DND-41 (cell line): ENCODE measurements around the gene TBC1D32.

ENCODE experiments used
- CTCF ChIP-seq: IDR thresholded peaks from 2 replicates; pipeline ENCODE4 v1.5.1; 2012; ENCODE audit warnings: borderline replicate concordance, low read length, moderate library complexity, mild to moderate bottlenecking; ENCODE audit not compliant: poor library complexity, severe bottlenecking; ENCODE audit errors: extremely low read depth
- EZH2 ChIP-seq: IDR thresholded peaks from 3 replicates; pipeline ENCODE4 v1.6.1; 2012; ENCODE audit warnings: borderline replicate concordance, low read depth, mild to moderate bottlenecking, moderate library complexity, low read length, inconsistent platforms; ENCODE audit not compliant: severe bottlenecking

DNA sequence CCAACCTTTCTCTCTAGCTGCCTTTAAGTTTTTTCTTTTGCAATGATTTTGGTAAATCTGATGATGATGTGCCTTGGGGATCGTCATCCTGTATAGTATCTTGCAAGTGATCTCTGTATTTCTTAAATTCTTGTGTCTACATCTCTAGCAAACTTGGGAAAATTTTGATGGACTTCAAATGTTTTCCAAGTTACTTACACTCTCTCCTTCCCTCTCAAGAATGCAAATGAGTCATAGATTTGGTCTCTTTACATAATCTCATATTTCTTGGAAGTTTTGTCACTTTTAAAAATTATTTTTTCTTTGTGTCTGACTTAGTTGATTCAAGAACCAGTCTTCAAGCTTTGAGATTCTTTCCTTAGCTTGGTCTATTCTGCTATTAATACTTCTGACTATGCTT, 176.4 kb downstream of the TBC1D32 start:
- TF ChIP-seq EZH2 = no peak
- TF ChIP-seq CTCF = no peak
